ENCODE measurements around the gene OR10D3. TPM values are rescaled to one million over a fixed set of nuclear protein-coding genes. Genes with fewer than 3 reads are reported as not detected.
"Not testable (repeated sequence)": the region's sequence is repeated elsewhere in the genome, so short reads cannot be mapped to it uniquely, and the experiment has no call there.

Gene OR10D3
- polyA plus RNA-seq, 1 experiment: not detected

DNA sequence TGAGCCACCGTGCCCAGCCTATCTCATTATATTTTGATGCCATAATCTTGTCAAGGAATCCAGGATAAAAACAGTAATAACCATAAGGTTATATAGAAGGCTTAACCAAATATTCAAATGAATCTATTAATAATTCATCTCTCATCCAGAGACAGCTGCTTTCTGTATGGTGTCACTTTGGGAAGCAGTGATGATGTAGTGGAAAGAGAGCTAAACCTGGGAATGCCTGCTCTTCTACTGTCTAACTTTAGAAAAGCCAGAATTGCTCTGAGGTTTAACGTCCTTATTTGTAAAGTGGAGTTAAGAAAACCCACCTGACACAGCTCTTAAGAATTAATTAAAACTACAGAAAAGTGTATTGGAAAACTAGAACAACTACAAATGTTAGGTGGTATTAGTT, 29.3 kb upstream of the OR10D3 start:
- Histone ChIP-seq H3K4me3 (ENCODE audit: low read depth, low read length) (no peak overlapping the region), H3K9me3 (ENCODE audit: control insufficient read depth, insufficient read depth, low read length) (no peaks in the 10 kb centered on the region), H3K27ac (ENCODE audit: low read depth, low read length) (no peak overlapping the region), H3K27me3 (ENCODE audit: control insufficient read depth, insufficient read depth, low read length) (no peaks in the 10 kb centered on the region)
- TF ChIP-seq, protein P1, sequence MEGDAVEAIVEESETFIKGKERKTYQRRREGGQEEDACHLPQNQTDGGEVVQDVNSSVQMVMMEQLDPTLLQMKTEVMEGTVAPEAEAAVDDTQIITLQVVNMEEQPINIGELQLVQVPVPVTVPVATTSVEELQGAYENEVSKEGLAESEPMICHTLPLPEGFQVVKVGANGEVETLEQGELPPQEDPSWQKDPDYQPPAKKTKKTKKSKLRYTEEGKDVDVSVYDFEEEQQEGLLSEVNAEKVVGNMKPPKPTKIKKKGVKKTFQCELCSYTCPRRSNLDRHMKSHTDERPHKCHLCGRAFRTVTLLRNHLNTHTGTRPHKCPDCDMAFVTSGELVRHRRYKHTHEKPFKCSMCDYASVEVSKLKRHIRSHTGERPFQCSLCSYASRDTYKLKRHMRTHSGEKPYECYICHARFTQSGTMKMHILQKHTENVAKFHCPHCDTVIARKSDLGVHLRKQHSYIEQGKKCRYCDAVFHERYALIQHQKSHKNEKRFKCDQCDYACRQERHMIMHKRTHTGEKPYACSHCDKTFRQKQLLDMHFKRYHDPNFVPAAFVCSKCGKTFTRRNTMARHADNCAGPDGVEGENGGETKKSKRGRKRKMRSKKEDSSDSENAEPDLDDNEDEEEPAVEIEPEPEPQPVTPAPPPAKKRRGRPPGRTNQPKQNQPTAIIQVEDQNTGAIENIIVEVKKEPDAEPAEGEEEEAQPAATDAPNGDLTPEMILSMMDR (IDR thresholded peaks at IDR 0.05; ENCODE audit: low read depth, low read length): no peak
- CTCF ChIA-PET: interaction anchor here (0.6 to 2.5 kb wide), 4 partner anchors 22 to 248 kb away, joined by 3 to 7 read pairs (median 5); no protein-coding TSS in a partner anchor
- no peak for DNase-seq (ENCODE audit: low read depth, low spot score)
- POLR2A ChIA-PET: no interaction called here

DNA sequence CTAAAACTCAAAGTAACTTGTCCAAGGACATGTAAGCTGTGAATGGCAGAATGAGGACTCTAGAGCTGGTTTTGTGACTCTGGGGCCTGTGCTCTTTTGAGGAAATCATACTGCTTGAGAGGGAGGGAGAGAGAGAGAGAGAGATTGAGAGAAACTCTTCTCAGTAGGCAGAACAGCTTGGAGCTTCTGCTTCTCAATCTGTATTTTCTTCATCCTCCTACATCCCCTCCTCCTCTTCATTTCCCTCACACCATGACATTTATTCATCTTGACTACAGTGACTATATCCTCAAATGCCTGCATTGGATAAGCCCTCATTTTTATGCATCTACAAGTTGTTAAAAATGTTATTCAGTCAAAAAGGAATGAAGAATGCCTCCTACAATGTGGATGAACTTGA, 23.7 kb upstream of the OR10D3 start:
- Histone ChIP-seq H3K27ac (ENCODE audit: low read depth, low read length) (no peak overlapping the region), H3K9me3 (ENCODE audit: control insufficient read depth, insufficient read depth, low read length) (no peaks in the 10 kb centered on the region), H3K27me3 (ENCODE audit: control insufficient read depth, insufficient read depth, low read length) (peaks cover 2% of the 10 kb centered on the region), H3K4me3 (ENCODE audit: low read depth, low read length) (no peak overlapping the region)
- TF ChIP-seq, protein P1 (IDR thresholded peaks at IDR 0.05; ENCODE audit: low read depth, low read length): no peak
- POLR2A ChIA-PET: no interaction called here
- CTCF ChIA-PET: interaction anchor here (0.9 kb wide), 2 partner anchors 34 to 90 kb away, joined by 3 read pairs; no protein-coding TSS in a partner anchor
- no peak for DNase-seq (ENCODE audit: low read depth, low spot score)

DNA sequence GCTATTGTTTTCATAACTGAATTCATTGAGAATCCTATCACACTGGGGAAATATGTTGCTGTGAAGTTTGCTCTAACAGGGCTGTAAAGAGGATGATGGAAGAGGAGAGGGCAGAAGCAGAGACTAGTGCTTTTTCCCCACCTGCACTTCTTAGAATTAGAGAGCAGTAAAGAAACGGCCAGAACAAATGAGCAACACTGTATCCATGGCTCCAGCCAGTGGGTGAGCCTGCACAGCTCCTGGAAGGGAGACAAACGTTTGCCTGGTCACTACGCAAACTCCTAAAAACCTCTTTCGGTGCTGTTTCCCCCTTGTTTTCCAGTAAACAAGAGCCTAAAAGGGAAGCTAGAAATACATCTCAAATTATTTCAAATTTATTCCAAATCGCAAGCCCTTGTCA, 22.2 kb upstream of the OR10D3 start:
- peaks cover 2% of the 10 kb centered on the region for H3K27me3 ChIP-seq (ENCODE audit: control insufficient read depth, insufficient read depth, low read length)
- no peak for DNase-seq (ENCODE audit: low read depth, low spot score)
- CTCF ChIA-PET: interaction anchor here (0.5 to 0.7 kb wide), 2 partner anchors 632 to 1051 kb away, joined by 3 read pairs; no protein-coding TSS in a partner anchor
- no peaks in the 10 kb centered on the region for H3K9me3 ChIP-seq (ENCODE audit: control insufficient read depth, insufficient read depth, low read length)
- TF ChIP-seq, protein P1 (IDR thresholded peaks at IDR 0.05; ENCODE audit: low read depth, low read length): no peak
- POLR2A ChIA-PET: no interaction called here
- no peak overlapping the region for H3K4me3 ChIP-seq (ENCODE audit: low read depth, low read length)
- no peak overlapping the region for H3K27ac ChIP-seq (ENCODE audit: low read depth, low read length)

DNA sequence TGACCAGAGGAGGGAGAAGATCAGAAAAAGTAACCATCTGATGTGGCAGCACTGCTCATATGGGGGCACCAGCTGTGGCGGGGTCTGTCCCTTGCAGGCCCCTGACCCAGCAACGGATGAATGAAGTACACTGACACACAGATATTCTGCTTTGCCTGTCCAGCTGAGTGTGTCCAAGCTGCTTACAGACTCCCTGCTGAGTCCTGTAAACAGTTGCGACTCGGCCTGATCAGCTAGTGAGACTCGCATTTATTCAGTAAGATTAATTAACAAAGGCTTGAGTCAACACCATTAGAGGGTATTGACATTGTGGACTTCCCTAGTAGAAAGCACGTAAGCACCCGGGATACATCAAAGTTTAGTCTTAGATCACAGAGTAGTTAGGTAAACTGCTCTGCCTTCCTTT, 15.3 kb upstream of the OR10D3 start:
- Histone ChIP-seq H3K27ac (ENCODE audit: low read depth, low read length) (no peak overlapping the region), H3K4me3 (ENCODE audit: low read depth, low read length) (no peak overlapping the region), H3K27me3 (ENCODE audit: control insufficient read depth, insufficient read depth, low read length) (no peaks in the 10 kb centered on the region), H3K9me3 (ENCODE audit: control insufficient read depth, insufficient read depth, low read length) (no peaks in the 10 kb centered on the region)
- no peak for DNase-seq (ENCODE audit: low read depth, low spot score)
- TF ChIP-seq, protein P1 (IDR thresholded peaks at IDR 0.05; ENCODE audit: low read depth, low read length): no peak
- ChIA-PET POLR2A (no interaction called here), CTCF (interaction anchor here (1.4 kb wide), 1 partner anchor 99 kb away, joined by 5 read pairs; no protein-coding TSS in a partner anchor)

DNA sequence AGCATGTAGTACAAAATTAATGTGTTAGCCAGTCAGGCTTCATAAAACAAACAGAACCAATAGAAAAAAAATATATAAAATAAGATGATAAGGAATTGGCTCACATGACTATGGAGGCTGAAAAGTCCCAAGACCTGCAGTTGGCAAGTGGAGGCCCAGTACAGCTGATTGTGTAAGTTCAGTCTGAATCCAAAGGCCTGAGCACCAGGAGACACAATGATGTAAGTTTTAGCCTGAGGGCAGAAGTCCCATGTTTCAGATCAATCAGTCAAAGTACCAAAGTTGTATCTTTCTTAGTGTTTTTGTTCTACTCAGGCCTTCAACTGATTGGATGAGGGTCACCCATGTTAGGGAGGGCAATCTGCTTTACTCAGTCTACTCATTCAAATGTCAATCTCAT, 14.3 kb upstream of the OR10D3 start:
- ChIA-PET CTCF (no interaction called here), POLR2A (no interaction called here)
- DNase-seq (ENCODE audit: low read depth, low spot score): no peak

DNA sequence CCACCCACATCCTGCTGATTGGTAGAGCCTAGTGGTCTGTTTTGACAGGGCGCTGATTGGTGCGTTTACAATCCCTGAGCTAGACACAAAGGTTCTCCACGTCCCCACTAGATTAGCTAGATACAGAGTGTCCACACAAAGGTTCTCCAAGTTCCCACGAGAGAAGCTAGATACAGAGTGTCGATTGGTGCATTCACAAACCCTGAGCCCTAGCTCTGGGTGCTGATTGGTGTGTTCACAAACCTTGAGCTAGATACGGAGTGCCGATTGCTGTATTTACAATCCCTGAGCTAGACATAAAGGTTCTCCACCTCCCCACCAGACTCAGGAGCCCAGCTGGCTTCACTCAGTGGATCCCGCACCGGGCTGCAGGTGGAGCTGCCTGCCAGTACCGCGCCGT, 12.8 kb upstream of the OR10D3 start:
- CTCF ChIA-PET; POLR2A ChIA-PET; H3K4me3 ChIP-seq (ENCODE audit: low read depth, low read length); H3K27ac ChIP-seq (ENCODE audit: low read depth, low read length); DNase-seq (ENCODE audit: low read depth, low spot score); H3K27me3 ChIP-seq (ENCODE audit: control insufficient read depth, insufficient read depth, low read length); H3K9me3 ChIP-seq (ENCODE audit: control insufficient read depth, insufficient read depth, low read length): not testable (repeated sequence)

More for the DNA sequence above, 14.3 kb upstream of the OR10D3 start:
- H3K27me3 ChIP-seq (ENCODE audit: control insufficient read depth, insufficient read depth, low read length): no peaks in the 10 kb centered on the region
- no peaks in the 10 kb centered on the region for H3K9me3 ChIP-seq (ENCODE audit: control insufficient read depth, insufficient read depth, low read length)
- no peak overlapping the region for H3K4me3 ChIP-seq (ENCODE audit: low read depth, low read length)
- H3K27ac ChIP-seq (ENCODE audit: low read depth, low read length): no peak overlapping the region
- TF ChIP-seq, protein P1 (IDR thresholded peaks at IDR 0.05; ENCODE audit: low read depth, low read length): no peak
